DND-41 (cell line): Measurements from ENCODE around the gene AUTS2.

ENCODE experiments used
- ATAC-seq: fragments of 200-7000 bp; cut with Tn5 transposase; 3 replicates; pipeline ENCODE4 v1.9.1; 2021; ENCODE audit warnings: low read depth; ENCODE audit not compliant: insufficient read depth
- DNase-seq: peaks from one replicate; pipeline ENCODE4 v3.0.0-alpha.2; 2020
- H2AFZ ChIP-seq: 2 replicates; pipeline ENCODE4 v1.6.0; 2012; ENCODE audit warnings: low read depth, low read length
- H3K27ac ChIP-seq: 2 replicates; pipeline ENCODE4 v1.5.1; 2012; ENCODE audit warnings: low read length, inconsistent platforms
- H3K27me3 ChIP-seq: fragments of 200-600 bp; sonication (generic); 2 replicates; pipeline ENCODE4 v1.6.0; 2012; ENCODE audit warnings: low read length, mild to moderate bottlenecking, inconsistent platforms; ENCODE audit not compliant: insufficient read depth, poor library complexity
- H3K36me3 ChIP-seq: 2 replicates; pipeline ENCODE4 v1.5.1; 2012; ENCODE audit warnings: low read length, inconsistent platforms; ENCODE audit not compliant: insufficient read depth
- H3K4me1 ChIP-seq: 2 replicates; pipeline ENCODE4 v1.5.1; 2012; ENCODE audit warnings: mild to moderate bottlenecking, low read length; ENCODE audit not compliant: insufficient read depth
- H3K4me2 ChIP-seq: 2 replicates; pipeline ENCODE4 v1.6.0; 2012; ENCODE audit warnings: mild to moderate bottlenecking, moderate library complexity, low read length, inconsistent platforms; ENCODE audit not compliant: insufficient read depth
- H3K4me3 ChIP-seq, 2 experiments: fragments of 200-600 bp in 1 of 2; shearing (Covaris generic) in 1 of 2; 2 replicates each; pipeline ENCODE4 v1.5.1; 2012 to 2016; ENCODE audit warnings: inconsistent platforms in 2 of 2, low read length in 2 of 2, mild to moderate bottlenecking in 2 of 2, low read depth in 1 of 2, moderate library complexity in 1 of 2
- H3K79me2 ChIP-seq: 2 replicates; pipeline ENCODE4 v1.6.0; 2012; ENCODE audit warnings: low read length, inconsistent platforms; ENCODE audit not compliant: insufficient read depth
- H3K9ac ChIP-seq: 2 replicates; pipeline ENCODE4 v1.6.0; 2012; ENCODE audit warnings: low read depth, mild to moderate bottlenecking, inconsistent platforms, low read length, moderate library complexity
- H3K9me3 ChIP-seq: 2 replicates; pipeline ENCODE4 v1.5.1; 2012; ENCODE audit warnings: low read length, moderate library complexity, mild to moderate bottlenecking, inconsistent platforms; ENCODE audit not compliant: insufficient read depth, severe bottlenecking
- H4K20me1 ChIP-seq: 2 replicates; pipeline ENCODE4 v1.6.0; 2012; ENCODE audit warnings: low read length; ENCODE audit not compliant: insufficient read depth
- EZH2 ChIP-seq: IDR thresholded peaks from 3 replicates; pipeline ENCODE4 v1.6.1; 2012; ENCODE audit warnings: borderline replicate concordance, low read depth, mild to moderate bottlenecking, moderate library complexity, low read length, inconsistent platforms; ENCODE audit not compliant: severe bottlenecking
- TF ChIP-seq, protein P1 (sequence below): IDR thresholded peaks from 2 replicates; pipeline ENCODE4 v1.5.1; 2012; ENCODE audit warnings: borderline replicate concordance, low read length, moderate library complexity, mild to moderate bottlenecking; ENCODE audit not compliant: poor library complexity, severe bottlenecking; ENCODE audit errors: extremely low read depth

AUTS2 gene

DNA sequence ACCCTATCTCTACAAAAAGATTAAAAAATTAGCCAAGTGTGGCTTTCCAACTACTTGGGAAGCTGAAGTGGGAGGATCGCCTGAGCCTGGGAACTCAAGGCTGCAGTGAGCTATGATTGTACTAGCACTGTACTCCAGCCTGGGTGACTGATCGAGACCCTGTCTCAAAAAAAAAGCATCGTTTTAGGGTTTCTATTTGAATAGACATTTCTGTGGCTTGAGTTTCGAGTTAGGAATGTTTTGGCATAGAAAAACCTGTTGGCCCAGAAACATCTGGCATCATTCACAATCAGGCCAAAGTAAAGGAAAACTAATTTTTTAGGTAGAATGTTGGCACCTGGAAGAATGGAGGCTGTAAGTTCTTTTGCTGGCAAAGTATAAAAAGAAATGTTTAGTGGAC is 72.4 kb downstream of the AUTS2 start:
- no peak overlapping the region for H3K4me3 ChIP-seq
- H3K4me1 ChIP-seq: peaks cover 10% of the 10 kb centered on the region
- H3K79me2 ChIP-seq: peaks cover 70% of the 10 kb centered on the region
- no peaks in the 10 kb centered on the region for H3K36me3 ChIP-seq
- no peaks in the 10 kb centered on the region for H3K9me3 ChIP-seq
- no peak for DNase-seq
- H3K27ac ChIP-seq: no peak overlapping the region
- H2AFZ ChIP-seq: no peak overlapping the region
- no peaks in the 10 kb centered on the region for H3K27me3 ChIP-seq
- peaks cover 34% of the 10 kb centered on the region for H4K20me1 ChIP-seq
- TF ChIP-seq, protein P1, sequence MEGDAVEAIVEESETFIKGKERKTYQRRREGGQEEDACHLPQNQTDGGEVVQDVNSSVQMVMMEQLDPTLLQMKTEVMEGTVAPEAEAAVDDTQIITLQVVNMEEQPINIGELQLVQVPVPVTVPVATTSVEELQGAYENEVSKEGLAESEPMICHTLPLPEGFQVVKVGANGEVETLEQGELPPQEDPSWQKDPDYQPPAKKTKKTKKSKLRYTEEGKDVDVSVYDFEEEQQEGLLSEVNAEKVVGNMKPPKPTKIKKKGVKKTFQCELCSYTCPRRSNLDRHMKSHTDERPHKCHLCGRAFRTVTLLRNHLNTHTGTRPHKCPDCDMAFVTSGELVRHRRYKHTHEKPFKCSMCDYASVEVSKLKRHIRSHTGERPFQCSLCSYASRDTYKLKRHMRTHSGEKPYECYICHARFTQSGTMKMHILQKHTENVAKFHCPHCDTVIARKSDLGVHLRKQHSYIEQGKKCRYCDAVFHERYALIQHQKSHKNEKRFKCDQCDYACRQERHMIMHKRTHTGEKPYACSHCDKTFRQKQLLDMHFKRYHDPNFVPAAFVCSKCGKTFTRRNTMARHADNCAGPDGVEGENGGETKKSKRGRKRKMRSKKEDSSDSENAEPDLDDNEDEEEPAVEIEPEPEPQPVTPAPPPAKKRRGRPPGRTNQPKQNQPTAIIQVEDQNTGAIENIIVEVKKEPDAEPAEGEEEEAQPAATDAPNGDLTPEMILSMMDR: no peak
- no peak for TF ChIP-seq EZH2
- H3K4me2 ChIP-seq: no peak overlapping the region
- no peak for ATAC-seq
- no peak overlapping the region for H3K9ac ChIP-seq

DNA sequence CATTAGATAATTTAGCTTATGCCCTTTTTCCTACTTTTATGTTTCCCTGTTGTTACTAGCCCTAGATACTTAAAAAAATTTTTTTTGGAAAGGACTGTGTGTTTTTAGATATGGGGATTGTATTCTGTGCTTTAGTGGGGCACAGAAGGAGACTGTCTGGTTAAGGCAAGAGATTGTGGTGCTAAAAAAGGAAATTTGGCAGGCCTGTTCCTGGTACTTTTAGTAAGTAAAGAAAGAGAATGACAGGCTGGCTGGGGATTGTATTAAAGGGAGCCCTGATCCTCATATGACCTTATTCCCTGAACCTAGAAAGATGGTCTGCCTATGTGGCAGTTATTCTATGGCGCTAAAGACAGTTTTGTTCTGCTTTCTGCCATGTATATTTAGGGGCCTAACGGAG is 74.8 kb downstream of the AUTS2 start:
- Histone ChIP-seq H3K4me2 (no peak overlapping the region), H3K9me3 (no peaks in the 10 kb centered on the region), H4K20me1 (peaks cover 35% of the 10 kb centered on the region; the same call in 1 of the 2 replicates), H3K4me3 (no peak overlapping the region), H3K9ac (no peak overlapping the region), H2AFZ (no peak overlapping the region), H3K27me3 (no peaks in the 10 kb centered on the region), H3K27ac (no peak overlapping the region), H3K79me2 (peaks cover 67% of the 10 kb centered on the region), H3K36me3 (no peaks in the 10 kb centered on the region), H3K4me1 (peaks cover 10% of the 10 kb centered on the region)
- TF ChIP-seq, protein P1: no peak
- no peak for TF ChIP-seq EZH2
- ATAC-seq: no peak
- DNase-seq: no peak

DNA sequence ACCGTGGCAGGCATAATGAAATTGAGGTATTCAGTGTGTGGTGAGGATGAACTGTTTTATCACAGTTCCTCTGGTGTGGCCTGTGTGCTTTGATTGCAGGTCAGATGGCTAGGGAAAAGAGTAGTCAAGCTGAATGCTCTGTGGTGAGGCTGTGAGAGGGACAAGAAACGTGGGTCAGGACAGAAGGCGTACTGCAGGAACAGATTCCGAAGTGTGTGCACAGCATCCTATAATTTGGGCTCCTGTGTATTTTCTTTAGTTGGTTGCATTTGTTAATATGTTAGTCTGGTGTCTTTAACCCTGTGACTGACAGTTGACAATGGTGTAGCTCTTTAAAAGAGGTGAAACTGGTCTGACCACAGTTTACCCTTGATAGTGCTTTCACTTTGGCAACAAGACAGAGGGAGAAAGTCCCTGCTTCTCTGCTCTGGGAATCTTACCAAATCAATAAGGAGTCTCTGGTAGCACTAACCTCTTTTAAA is 76.5 kb downstream of the AUTS2 start:
- Histone ChIP-seq H3K79me2 (peaks cover 74% of the 10 kb centered on the region), H4K20me1 (peaks cover 37% of the 10 kb centered on the region; the same call in 1 of the 2 replicates), H3K9me3 (no peaks in the 10 kb centered on the region), H3K4me2 (no peak overlapping the region), H3K4me3 (no peak overlapping the region), H3K9ac (no peak overlapping the region), H3K4me1 (peaks cover 10% of the 10 kb centered on the region), H3K36me3 (no peaks in the 10 kb centered on the region), H3K27me3 (no peaks in the 10 kb centered on the region), H3K27ac (no peak overlapping the region), H2AFZ (no peak overlapping the region)
- TF ChIP-seq, protein P1: no peak
- TF ChIP-seq EZH2: no peak
- ATAC-seq: peak; percentile 84
- no peak for DNase-seq
